Loucy (cell line): Measurements from ENCODE around the gene OAF.

Source experiments
- CTCF ChIP-seq: fragments of 200-600 bp; sonication (generic); conservative IDR thresholded peaks from 2 replicates; pipeline ENCODE4 v1.5.1; 2014; ENCODE audit warnings: mild to moderate bottlenecking, antibody characterized with exemption, low read length
- EZH2phosphoT487 ChIP-seq: fragments of 200-600 bp; IDR thresholded peaks from 2 replicates; pipeline ENCODE4 v1.6.1; 2018; ENCODE audit warnings: antibody characterized with exemption, mild to moderate bottlenecking, moderate library complexity, borderline replicate concordance

GRCh38 chr11:120186774-120187591, 23.8 kb upstream of the OAF start:
- TF ChIP-seq CTCF, result no peak
- TF ChIP-seq EZH2phosphoT487, result no peak
